ENCODE results near the gene LRRC55.

LRRC55 gene

GRCh38 chr11:57239348-57239747, 57.6 kb downstream of the LRRC55 start:
- DNase-seq = no peak

GRCh38 chr11:57240007-57240406, 58.3 kb downstream of the LRRC55 start:
- DNase-seq = no peak

- no peak for DNase-seq
These were observed 59.0 kb downstream of the LRRC55 start for GRCh38 chr11:57240757-57241156.

Data from activated CD4-positive, alpha-beta T cell treated with anti-CD3 and anti-CD28 coated beads, Interleukin-2, amount 50 U/mL, for 48 hours (primary cell).